HCT116 (cell line): ENCODE results near the gene SHROOM3. TPM values are rescaled to one million over a fixed set of nuclear protein-coding genes. Genes with fewer than 3 reads are reported as not detected.

ENCODE experiments used
- ATAC-seq: fragments of 200-7000 bp; cut with Tn5 transposase; 2 replicates; pipeline ENCODE4 v1.9.1; 2020; ENCODE audit warnings: mild to moderate bottlenecking, moderate library complexity
- BruUV-seq: library from RNA; stranded (reverse); fragments of 400-500 nt; replicated peaks from 2 replicates; lab custom pipeline; 2021; lab: Mats Ljungman, UMichigan
- CTCF ChIA-PET: fragments of 300-600 bp; sonication (Branson Sonifier 250); formaldehyde crosslinking; loops from one replicate; lab custom pipeline; 2021; ENCODE audit warnings: antibody characterized with exemption; lab: Charles Lee
- POLR2A ChIA-PET: fragments of 300-600, 350-600 bp; sonication (Branson Sonifier 250); formaldehyde crosslinking; loops from one replicate; lab custom pipeline; 2021; ENCODE audit warnings: antibody characterized with exemption; lab: Charles Lee
- RAD21 ChIA-PET, 2 experiments: fragments of 300-600 bp; sonication (Branson Sonifier 250); formaldehyde crosslinking; loops; one replicate each; lab custom pipeline; 2023; ENCODE audit warnings: low total read pairs in 2 of 2; ENCODE audit not compliant: uncharacterized antibody in 2 of 2, unreplicated experiment in 2 of 2, low non-redundant PET in 1 of 2; lab: Charles Lee
- DNase-seq: peaks from one replicate; pipeline ENCODE4 v3.0.0-alpha.2; 2010; ENCODE audit warnings: low read depth, low spot score
- H2AFZ ChIP-seq: fragments of 200-600 bp; shearing (Covaris generic), sonication (generic); 2 replicates; pipeline ENCODE4 v1.6.1; 2017; ENCODE audit warnings: low read depth, mixed run types, mixed read lengths, antibody characterized with exemption, low read length; ENCODE audit not compliant: poor library complexity, severe bottlenecking
- H3K27ac ChIP-seq: 2 replicates; pipeline ENCODE4 v1.5.1; 2012; ENCODE audit warnings: low read depth, low read length
- H3K27me3 ChIP-seq: fragments of 200-600 bp; sonication (generic); 2 replicates; pipeline ENCODE4 v1.6.1; 2016; ENCODE audit warnings: mixed run types, low read length, mixed read lengths; ENCODE audit not compliant: insufficient read depth
- H3K36me3 ChIP-seq, 2 experiments: fragments of 200-500 bp in 1 of 2; fragments of 200-600 bp in 1 of 2; sonication (Bioruptor generic) in 1 of 2; sonication (generic) in 1 of 2; 2 replicates each; pipeline versions ENCODE4 v1.5.1 to v1.6.1; 2014 to 2016; ENCODE audit warnings: low read length in 2 of 2, inconsistent platforms in 1 of 2, mixed read lengths in 1 of 2, mixed run types in 1 of 2; ENCODE audit not compliant: insufficient read depth in 2 of 2, control insufficient read depth in 1 of 2
- H3K4me1 ChIP-seq, 2 experiments: fragments of 200-600 bp in 1 of 2; sonication (generic) in 1 of 2; 2 replicates each; pipeline versions ENCODE4 v1.5.1 to v1.6.1; 2012 to 2017; ENCODE audit warnings: low read length in 2 of 2, inconsistent platforms in 1 of 2, mild to moderate bottlenecking in 1 of 2, mixed read lengths in 1 of 2, mixed run types in 1 of 2, moderate library complexity in 1 of 2; ENCODE audit not compliant: insufficient read depth in 2 of 2, control insufficient read depth in 1 of 2
- H3K4me2 ChIP-seq: fragments of 200-600 bp; sonication (generic); 2 replicates; pipeline ENCODE4 v1.6.1; 2017; ENCODE audit warnings: mixed run types, low read length, mixed read lengths
- H3K4me3 ChIP-seq, 2 experiments: fragments of 200-600 bp in 1 of 2; sonication (generic) in 1 of 2; replicated peaks in 1 of 2; 2 replicates each; pipeline ENCODE4 v1.5.1; 2011 to 2016; ENCODE audit warnings: low read length in 2 of 2, control low read depth in 1 of 2, low read depth in 1 of 2, mild to moderate bottlenecking in 1 of 2, mixed read lengths in 1 of 2, mixed run types in 1 of 2
- H3K79me2 ChIP-seq: fragments of 200-600 bp; sonication (generic); 2 replicates; pipeline ENCODE4 v1.6.1; 2017; ENCODE audit warnings: mild to moderate bottlenecking, mixed run types, low read length, moderate library complexity, mixed read lengths; ENCODE audit not compliant: insufficient read depth
- H3K9ac ChIP-seq: fragments of 200-600 bp; sonication (generic); 2 replicates; pipeline ENCODE4 v1.6.1; 2016; ENCODE audit warnings: low read length, mixed read lengths
- H3K9me2 ChIP-seq: fragments of 200-600 bp; sonication (generic), shearing (Covaris generic); 2 replicates; pipeline ENCODE4 v1.6.1; 2017; ENCODE audit warnings: mixed run types, mild to moderate bottlenecking, moderate library complexity; ENCODE audit not compliant: insufficient read depth
- H3K9me3 ChIP-seq, 2 experiments: fragments of 200-500 bp in 1 of 2; fragments of 200-600 bp in 1 of 2; sonication (Bioruptor generic) in 1 of 2; sonication (generic) in 1 of 2; 2 replicates each; pipeline ENCODE4 v1.6.1; 2014 to 2017; ENCODE audit warnings: low read length in 2 of 2, mixed read lengths in 2 of 2, inconsistent platforms in 1 of 2, low read depth in 1 of 2, mild to moderate bottlenecking in 1 of 2, mixed run types in 1 of 2, moderate library complexity in 1 of 2; ENCODE audit not compliant: control insufficient read depth in 1 of 2, insufficient read depth in 1 of 2
- H4K20me1 ChIP-seq: fragments of 200-600 bp; sonication (generic), shearing (Covaris generic); 2 replicates; pipeline ENCODE4 v1.6.1; 2017; ENCODE audit warnings: mixed run types, mild to moderate bottlenecking, moderate library complexity; ENCODE audit not compliant: insufficient read depth
- ATF3 ChIP-seq: IDR thresholded peaks from 2 replicates; pipeline ENCODE4 v1.6.1; 2012
- CBX3 ChIP-seq: IDR thresholded peaks from 2 replicates; pipeline ENCODE4 v1.6.1; 2012; ENCODE audit warnings: low read depth
- EGR1 ChIP-seq: IDR thresholded peaks from 2 replicates; pipeline ENCODE4 v1.6.1; 2012; ENCODE audit warnings: low read depth
- ELF1 ChIP-seq: IDR thresholded peaks from 2 replicates; pipeline ENCODE4 v1.6.1; 2012; ENCODE audit warnings: low read depth, borderline replicate concordance
- EZH2 ChIP-seq: fragments of 200-600 bp; sonication (generic); IDR thresholded peaks from 2 replicates; pipeline ENCODE4 v1.6.1; 2017; ENCODE audit warnings: antibody characterized with exemption, mixed run types
- EZH2phosphoT487 ChIP-seq: fragments of 200-600 bp; IDR thresholded peaks from 2 replicates; pipeline ENCODE4 v1.6.1; 2018; ENCODE audit warnings: antibody characterized with exemption, borderline replicate concordance
- FOSL1 ChIP-seq: IDR thresholded peaks from 2 replicates; pipeline ENCODE4 v1.6.1; 2012; ENCODE audit warnings: low read depth
- JUND ChIP-seq: IDR thresholded peaks from 2 replicates; pipeline ENCODE4 v1.6.1; 2012
- MAX ChIP-seq: IDR thresholded peaks from 2 replicates; pipeline ENCODE4 v1.6.1; 2012
- POLR2A ChIP-seq: IDR thresholded peaks from 2 replicates; pipeline ENCODE4 v1.7.0; 2011; ENCODE audit warnings: borderline replicate concordance; ENCODE audit not compliant: insufficient read depth, insufficient read length; ENCODE audit errors: extremely low read depth
- POLR2AphosphoS5 ChIP-seq: IDR thresholded peaks from 2 replicates; pipeline ENCODE4 v1.6.1; 2011; ENCODE audit warnings: mild to moderate bottlenecking, low read depth, low read length, moderate library complexity
- SIN3A ChIP-seq: IDR thresholded peaks from 2 replicates; pipeline ENCODE4 v1.6.1; 2012; ENCODE audit warnings: low read depth
- SP1 ChIP-seq: IDR thresholded peaks from 2 replicates; pipeline ENCODE4 v1.6.1; 2012; ENCODE audit warnings: low read depth
- SRF ChIP-seq: IDR thresholded peaks from 2 replicates; pipeline ENCODE4 v1.6.1; 2012; ENCODE audit warnings: low read depth
- TCF7L2 ChIP-seq: IDR thresholded peaks from 2 replicates; pipeline ENCODE4 v1.7.0; 2011; ENCODE audit warnings: borderline replicate concordance, inconsistent platforms; ENCODE audit not compliant: insufficient read depth, insufficient read length; ENCODE audit errors: extremely low read depth
- YY1 ChIP-seq: IDR thresholded peaks from 2 replicates; pipeline ENCODE4 v1.6.1; 2011; ENCODE audit warnings: low read length, low read depth, moderate library complexity, mild to moderate bottlenecking; ENCODE audit not compliant: insufficient replicate concordance; ENCODE audit errors: extremely low read depth
- ZBTB33 ChIP-seq: IDR thresholded peaks from 2 replicates; pipeline ENCODE4 v1.6.1; 2011; ENCODE audit warnings: mild to moderate bottlenecking, low read length, moderate library complexity; ENCODE audit not compliant: insufficient replicate concordance; ENCODE audit errors: extremely low read depth
- ZFX ChIP-seq: fragments of 450-650 bp; IDR thresholded peaks from 2 replicates; pipeline ENCODE4 v1.6.1; 2017
- ZNF274 ChIP-seq: fragments of 200-500 bp; sonication (Bioruptor generic); IDR thresholded peaks from 2 replicates; pipeline ENCODE4 v1.6.1; 2014; ENCODE audit warnings: mild to moderate bottlenecking, low read depth, low read length, inconsistent platforms
- intact Hi-C: fragments of 100-400 bp; cut with micrococcal nuclease; formaldehyde crosslinking; loops from 2 replicates; pipeline ENCODE4 v1.10.0; 2022
- total RNA-seq: library from RNA; stranded (reverse); gene quantifications from one replicate; pipeline ENCODE4 v1.2.1, GENCODE V29; 2021; ENCODE audit not compliant: unreplicated experiment

Gene SHROOM3
- total RNA-seq, 1 experiment from 2014 or later: 22.5 TPM

- ATAC-seq (no peak), DNase-seq (no peak)
- intact Hi-C loops: no loop called here
- no peak for TF ChIP-seq EGR1
- TF ChIP-seq ZBTB33: no peak
- TF ChIP-seq SP1: no peak
- TF ChIP-seq EZH2phosphoT487: no peak
- no peak for TF ChIP-seq EZH2
- TF ChIP-seq SRF: no peak
- no peak for TF ChIP-seq CBX3
- TF ChIP-seq TCF7L2: no peak
- no peak for TF ChIP-seq ZFX
- TF ChIP-seq ELF1: no peak
- no peak for TF ChIP-seq MAX
- no peak for TF ChIP-seq SIN3A
- TF ChIP-seq POLR2AphosphoS5: no peak
- TF ChIP-seq JUND: no peak
- TF ChIP-seq POLR2A: no peak
- no peak for TF ChIP-seq FOSL1
- TF ChIP-seq ZNF274: no peak
- TF ChIP-seq YY1: no peak
- TF ChIP-seq ATF3: no peak
- CTCF ChIA-PET: no interaction called here
- no peaks in the 10 kb centered on the region for H3K9me3 ChIP-seq
- no TSS peak for BruUV-seq
- H4K20me1 ChIP-seq: no peaks in the 10 kb centered on the region
- H3K27ac ChIP-seq: no peak overlapping the region
- no peak overlapping the region for H3K4me2 ChIP-seq
- no peaks in the 10 kb centered on the region for H3K79me2 ChIP-seq
- H3K9ac ChIP-seq: no peak overlapping the region
- peaks cover 0 to 6% of the 10 kb centered on the region in 2 experiments; a peak in 3 of 4 replicates for H3K4me1 ChIP-seq
- RAD21 ChIA-PET: no interaction called here
- no peaks in the 10 kb centered on the region for H3K27me3 ChIP-seq
- H2AFZ ChIP-seq: no peak overlapping the region
- no peak overlapping the region for H3K4me3 ChIP-seq
- peaks cover 0 to 15% of the 10 kb centered on the region in 2 experiments; a peak in 3 of 4 replicates for H3K36me3 ChIP-seq
- POLR2A ChIA-PET: no interaction called here
- no peaks in the 10 kb centered on the region for H3K9me2 ChIP-seq
Observed at GRCh38 chr4:76767983-76768382, 333.0 kb downstream of the SHROOM3 start.
